Subcutaneous preadipocyte (primary cell): ENCODE data around the gene WFDC12. TPM values are rescaled to one million over a fixed set of nuclear protein-coding genes. Genes with fewer than 3 reads are reported as not detected.

ENCODE experiments used
- total RNA-seq: library from RNA; depleted of rRNA; stranded (reverse); fragments of >200 nt; gene quantifications from 2 replicates; pipeline ENCODE4 v1.2.3, GENCODE V29; 2012

Gene WFDC12, protein sequence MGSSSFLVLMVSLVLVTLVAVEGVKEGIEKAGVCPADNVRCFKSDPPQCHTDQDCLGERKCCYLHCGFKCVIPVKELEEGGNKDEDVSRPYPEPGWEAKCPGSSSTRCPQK
- total RNA-seq = not detected in 2 replicates

DNA sequence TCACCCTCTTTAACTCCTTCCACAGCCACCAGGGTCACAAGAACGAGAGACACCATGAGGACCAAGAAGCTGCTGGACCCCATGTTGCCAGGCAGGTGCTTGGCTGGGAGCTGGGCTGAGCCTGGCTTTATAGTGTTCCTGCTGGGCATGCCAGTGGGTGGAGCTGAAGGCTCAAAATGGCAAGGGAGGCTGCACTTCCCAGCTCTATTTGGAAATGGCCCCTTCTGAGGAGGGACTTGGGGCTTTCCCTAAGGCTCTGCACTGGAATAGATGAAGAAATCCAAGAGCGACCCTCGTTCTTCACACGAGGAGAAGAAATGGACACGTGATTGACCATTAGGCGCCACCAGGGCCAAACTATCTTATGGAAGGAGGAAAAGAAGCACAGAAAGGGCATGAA, at the start of gene WFDC12:
Gene WFDC12, minus strand, starts transcription at position 101 of the 400 bp plus-strand sequence. Its CDS starts 18 bp downstream, at position 83.

GRCh38 chr20:45114465-45115385, 9.5 kb downstream of the WFDC12 start, which contains the start of gene WFDC5:
Gene WFDC5, minus strand, starts transcription at chr20:45115174. Its CDS starts 91 bp downstream, at chr20:45115083.

DNA sequence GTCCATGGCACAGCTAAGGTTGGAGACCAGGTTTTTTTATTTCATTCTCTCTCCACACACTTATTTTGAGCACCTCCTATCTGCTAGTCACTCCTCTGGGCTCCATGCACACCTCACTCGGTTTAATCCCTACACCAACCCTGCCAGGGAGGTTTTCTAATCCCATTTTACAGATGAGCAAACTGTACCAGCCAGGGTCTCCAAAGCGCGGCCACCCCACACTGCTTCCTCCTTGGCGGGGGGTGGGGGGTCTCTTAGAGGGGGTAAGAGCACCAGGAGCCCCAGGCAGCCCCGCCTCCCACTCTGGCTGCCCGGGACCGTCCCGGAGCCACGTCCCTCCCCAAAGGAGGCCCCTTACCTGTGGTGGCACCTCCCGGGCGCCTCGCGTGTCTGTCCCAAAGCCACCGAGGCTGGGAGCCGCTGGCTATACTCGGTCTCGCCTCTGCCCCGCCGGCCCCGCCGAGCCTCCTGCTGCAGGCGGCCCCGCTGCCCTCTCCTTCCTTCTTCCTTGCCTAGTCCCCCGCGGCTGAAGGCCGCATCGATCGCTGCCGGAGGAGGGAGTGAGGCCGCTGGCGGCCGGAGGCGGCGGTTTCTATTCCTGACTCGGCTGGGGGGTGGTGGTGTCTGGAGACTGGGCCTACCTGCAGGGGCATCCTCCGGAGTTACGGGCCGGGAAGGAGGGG, 23.6 kb downstream of the WFDC12 start, which contains the start of gene KCNS1:
Gene KCNS1, minus strand, starts transcription at position 565 of the 683 bp plus-strand sequence. CDS start 1,891 bp downstream, outside the sequence.

Other genes with a start within 250 kb of the WFDC12 start
- 70.9 and 105 TPM in 2 replicates for gene YWHAB, start 238.8 kb downstream of the WFDC12 start, total RNA-seq
- 12.3 and 16.5 TPM in 2 replicates for gene PABPC1L, start 214.4 kb downstream of the WFDC12 start, total RNA-seq
- 23.9 and 33.2 TPM in 2 replicates for gene TOMM34, start 164.1 kb downstream of the WFDC12 start, total RNA-seq
- gene STK4, start 158.0 kb downstream of the WFDC12 start, total RNA-seq = 20.6 and 34.4 TPM in 2 replicates
- gene KCNS1, start 23.3 kb downstream of the WFDC12 start, total RNA-seq = under 0.01 and 0.20 TPM in 2 replicates
- not detected in 2 replicates for gene WFDC5, start 9.3 kb downstream of the WFDC12 start, total RNA-seq
- not detected in 2 replicates for gene PI3, start 50.4 kb upstream of the WFDC12 start, total RNA-seq
- not detected in 2 replicates for gene SEMG1, start 82.6 kb upstream of the WFDC12 start, total RNA-seq
- gene SEMG2, start 96.9 kb upstream of the WFDC12 start, total RNA-seq = not detected in 2 replicates
- not detected in 2 replicates for gene SLPI, start 130.1 kb upstream of the WFDC12 start, total RNA-seq
- gene RBPJL, start 182.4 kb upstream of the WFDC12 start, total RNA-seq = not detected in 2 replicates
- under 0.01 TPM in 1 of 2 replicates, not detected in the other for gene MATN4, start 183.8 kb upstream of the WFDC12 start, total RNA-seq
- gene SDC4, start 224.0 kb upstream of the WFDC12 start, total RNA-seq = 65.4 and 65.5 TPM in 2 replicates
- 18.0 and 19.5 TPM in 2 replicates for gene SYS1, start 238.7 kb upstream of the WFDC12 start, total RNA-seq